HL-60 (cell line): ENCODE measurements around the gene PLPPR1.

ENCODE experiments used
- GABPA ChIP-seq: IDR thresholded peaks from 2 replicates; pipeline ENCODE4 v1.6.1; 2012; ENCODE audit warnings: low read depth
- POLR2AphosphoS5 ChIP-seq: IDR thresholded peaks from 2 replicates; pipeline ENCODE4 v1.6.1; 2012; ENCODE audit warnings: low read depth
- TF ChIP-seq, protein P1 (sequence below): IDR thresholded peaks from one replicate; pipeline ENCODE4 v1.5.1; 2011; ENCODE audit warnings: low read length, control low read depth, inconsistent platforms; ENCODE audit not compliant: insufficient read depth

DNA sequence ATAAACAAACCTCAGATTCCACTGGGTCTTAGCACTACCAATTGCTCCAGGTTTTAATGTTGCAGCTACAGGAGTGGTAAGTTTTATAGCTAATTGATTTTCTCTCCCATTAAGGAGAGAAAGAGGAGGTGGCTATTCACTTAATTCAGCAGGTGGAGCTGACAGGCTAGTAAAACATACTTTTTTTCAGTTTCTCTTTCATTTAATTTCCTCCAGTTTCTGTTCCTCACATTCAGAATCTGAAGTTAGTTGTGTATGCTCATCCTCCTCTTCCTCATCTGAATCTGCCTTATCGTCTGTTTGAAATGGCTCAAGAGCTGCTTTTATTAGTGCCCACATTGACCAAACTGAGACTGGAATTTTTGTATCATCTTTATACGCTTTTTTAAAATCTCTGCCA is 98.0 kb downstream of the PLPPR1 start:
- TF ChIP-seq, protein P1, sequence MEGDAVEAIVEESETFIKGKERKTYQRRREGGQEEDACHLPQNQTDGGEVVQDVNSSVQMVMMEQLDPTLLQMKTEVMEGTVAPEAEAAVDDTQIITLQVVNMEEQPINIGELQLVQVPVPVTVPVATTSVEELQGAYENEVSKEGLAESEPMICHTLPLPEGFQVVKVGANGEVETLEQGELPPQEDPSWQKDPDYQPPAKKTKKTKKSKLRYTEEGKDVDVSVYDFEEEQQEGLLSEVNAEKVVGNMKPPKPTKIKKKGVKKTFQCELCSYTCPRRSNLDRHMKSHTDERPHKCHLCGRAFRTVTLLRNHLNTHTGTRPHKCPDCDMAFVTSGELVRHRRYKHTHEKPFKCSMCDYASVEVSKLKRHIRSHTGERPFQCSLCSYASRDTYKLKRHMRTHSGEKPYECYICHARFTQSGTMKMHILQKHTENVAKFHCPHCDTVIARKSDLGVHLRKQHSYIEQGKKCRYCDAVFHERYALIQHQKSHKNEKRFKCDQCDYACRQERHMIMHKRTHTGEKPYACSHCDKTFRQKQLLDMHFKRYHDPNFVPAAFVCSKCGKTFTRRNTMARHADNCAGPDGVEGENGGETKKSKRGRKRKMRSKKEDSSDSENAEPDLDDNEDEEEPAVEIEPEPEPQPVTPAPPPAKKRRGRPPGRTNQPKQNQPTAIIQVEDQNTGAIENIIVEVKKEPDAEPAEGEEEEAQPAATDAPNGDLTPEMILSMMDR = no peak
- TF ChIP-seq GABPA = no peak
- TF ChIP-seq POLR2AphosphoS5 = no peak
